NB4 (cell line): ENCODE measurements around the gene BACE2.

ENCODE experiments used
- CTCF ChIP-seq: IDR thresholded peaks from one replicate; pipeline ENCODE4 v1.5.1; 2012; ENCODE audit warnings: low read depth, low read length
- MAX ChIP-seq: IDR thresholded peaks from 2 replicates; pipeline ENCODE4 v1.6.1; 2011; ENCODE audit warnings: low read depth, low read length
- MYC ChIP-seq: IDR thresholded peaks from 2 replicates; pipeline ENCODE4 v1.6.1; 2011; ENCODE audit warnings: low read depth, low read length
- POLR2A ChIP-seq: IDR thresholded peaks from 2 replicates; pipeline ENCODE4 v1.6.1; 2011; ENCODE audit warnings: mild to moderate bottlenecking; ENCODE audit not compliant: insufficient read length; ENCODE audit errors: extremely low read depth

- TF ChIP-seq CTCF (no peak), MAX (no peak), POLR2A (no peak), MYC (no peak)
Observed at GRCh38 chr21:41182547-41182946, 14.6 kb downstream of the BACE2 start.
